ENCODE data around the gene FGF9.
A peak's percentile ranks its signal among the peaks of the same experiment; 100 is the strongest.

FGF9 gene

DNA sequence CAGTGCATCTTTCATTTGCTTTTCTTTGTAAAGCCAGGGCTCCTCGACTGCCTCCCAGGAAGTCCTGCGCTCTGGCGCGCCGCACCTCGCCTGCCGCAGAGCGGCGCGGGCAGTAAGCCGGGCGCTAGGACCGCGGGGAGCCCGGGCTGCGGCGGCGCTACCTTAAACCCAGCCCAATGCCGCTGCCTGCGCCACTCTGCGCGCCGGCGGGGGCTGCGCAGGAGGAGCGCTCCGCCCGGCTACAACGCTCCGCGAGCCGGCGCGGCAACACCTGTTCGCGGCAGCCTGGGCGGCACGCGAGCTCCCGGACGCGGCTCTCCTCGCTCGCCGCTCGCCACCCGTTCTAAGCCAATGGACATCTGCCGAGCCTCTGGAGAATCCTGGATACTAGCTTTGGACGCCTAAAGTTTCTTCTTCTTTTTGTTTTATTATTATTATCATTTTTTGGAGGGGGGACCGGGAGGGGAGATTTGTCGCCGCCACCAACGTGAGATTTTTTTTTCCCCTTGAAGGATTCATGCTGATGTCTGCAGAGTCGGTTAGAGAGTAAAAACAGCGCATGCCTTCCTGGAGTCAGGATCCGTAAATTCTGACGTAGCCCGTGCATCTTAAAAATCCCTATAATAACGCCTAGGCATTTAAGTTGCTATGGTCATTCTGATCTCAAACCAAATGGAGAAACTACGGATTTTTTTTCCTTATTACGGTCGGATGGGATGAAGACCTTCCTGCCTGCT is at the start of gene FGF9:
TSS of gene FGF9 (plus strand) at position 191 of the 737 bp plus-strand sequence. CDS start 840 bp downstream, outside the sequence.
- peak; percentile 53 to 66 for DNase-seq (ENCODE audit: low read depth in 2 of 2)

DNA sequence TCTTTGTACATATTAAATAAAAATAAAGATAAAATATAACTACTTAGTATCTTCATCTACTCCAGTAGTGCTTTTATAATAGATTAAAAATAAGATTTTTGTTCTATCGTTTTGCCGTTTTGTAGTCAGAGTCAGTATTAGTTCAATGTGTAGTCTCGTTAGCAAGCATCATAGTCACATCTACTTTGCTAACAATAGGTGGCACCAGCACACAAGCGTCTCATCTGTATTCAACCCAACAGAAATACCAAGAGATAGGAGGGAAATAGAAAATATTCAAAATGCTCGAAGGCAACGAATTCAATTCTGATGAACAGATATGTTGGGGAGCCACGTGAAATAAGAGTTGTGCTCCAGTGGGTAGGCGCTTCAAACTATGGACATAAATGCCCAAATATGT is 45.5 kb upstream of the FGF9 start:
- no peak for DNase-seq (ENCODE audit: low read depth in 2 of 2)

DNA sequence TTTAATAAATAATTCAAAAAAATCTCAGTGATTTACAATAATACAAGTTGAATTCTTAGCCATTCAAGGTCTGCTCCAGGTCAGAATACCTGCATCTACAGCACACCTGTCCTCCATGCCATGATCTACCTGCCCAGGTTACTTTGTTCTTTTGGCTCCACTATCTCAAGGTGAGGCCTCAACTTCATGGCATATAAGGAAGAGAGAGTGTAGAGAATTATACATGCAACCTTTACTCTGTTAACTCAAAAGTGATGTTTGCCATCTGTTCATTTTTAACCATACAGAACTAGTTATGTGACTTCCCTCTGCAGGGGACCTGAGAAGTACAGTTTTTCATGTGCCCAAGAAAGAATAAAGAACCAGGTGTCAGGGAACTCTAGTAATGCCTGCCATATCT is 38.7 kb upstream of the FGF9 start:
- DNase-seq (ENCODE audit: low read depth in 2 of 2): no peak

DNA sequence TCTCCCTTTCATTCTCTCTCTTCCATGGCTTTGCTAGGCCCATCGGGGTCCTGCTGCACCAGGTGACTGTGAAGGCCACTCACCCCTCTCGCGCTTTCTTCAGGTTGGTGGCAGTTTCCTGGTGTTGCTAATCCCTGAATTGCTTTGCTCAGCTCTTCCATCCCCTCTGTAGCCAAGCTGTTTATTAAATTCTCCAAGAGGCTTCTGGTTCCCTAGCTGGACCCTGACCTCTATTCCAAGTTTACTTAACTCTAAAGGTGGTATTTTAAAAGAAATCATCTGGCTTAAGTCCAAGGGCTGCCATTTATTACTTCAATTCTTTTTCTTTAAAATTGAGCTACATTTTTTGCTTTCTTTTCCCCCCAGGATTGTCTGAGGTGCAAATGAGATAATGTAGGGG is 34.2 kb upstream of the FGF9 start:
- no peak for DNase-seq (ENCODE audit: low read depth in 2 of 2)

DNA sequence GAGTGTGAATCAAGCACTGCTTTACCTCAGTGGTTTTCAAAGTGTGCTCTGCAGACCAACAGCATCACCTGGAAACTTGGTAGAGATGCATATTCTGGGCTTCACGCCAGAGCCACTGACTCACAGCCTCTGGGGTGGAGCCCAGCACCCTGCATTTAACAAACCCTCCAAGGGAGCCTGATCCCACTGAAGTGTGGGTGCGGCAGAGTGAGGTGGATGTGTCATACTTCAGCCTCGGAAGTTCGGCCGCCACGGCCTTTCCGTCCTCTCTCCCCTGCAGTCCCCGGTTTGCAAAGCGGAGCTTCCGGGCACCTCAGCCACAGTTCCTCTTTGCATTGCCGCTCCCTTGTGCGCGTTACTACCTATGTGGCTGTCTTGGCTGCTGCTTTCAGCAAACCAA is 33.6 kb upstream of the FGF9 start:
- no peak for DNase-seq (ENCODE audit: low read depth in 2 of 2)

DNA sequence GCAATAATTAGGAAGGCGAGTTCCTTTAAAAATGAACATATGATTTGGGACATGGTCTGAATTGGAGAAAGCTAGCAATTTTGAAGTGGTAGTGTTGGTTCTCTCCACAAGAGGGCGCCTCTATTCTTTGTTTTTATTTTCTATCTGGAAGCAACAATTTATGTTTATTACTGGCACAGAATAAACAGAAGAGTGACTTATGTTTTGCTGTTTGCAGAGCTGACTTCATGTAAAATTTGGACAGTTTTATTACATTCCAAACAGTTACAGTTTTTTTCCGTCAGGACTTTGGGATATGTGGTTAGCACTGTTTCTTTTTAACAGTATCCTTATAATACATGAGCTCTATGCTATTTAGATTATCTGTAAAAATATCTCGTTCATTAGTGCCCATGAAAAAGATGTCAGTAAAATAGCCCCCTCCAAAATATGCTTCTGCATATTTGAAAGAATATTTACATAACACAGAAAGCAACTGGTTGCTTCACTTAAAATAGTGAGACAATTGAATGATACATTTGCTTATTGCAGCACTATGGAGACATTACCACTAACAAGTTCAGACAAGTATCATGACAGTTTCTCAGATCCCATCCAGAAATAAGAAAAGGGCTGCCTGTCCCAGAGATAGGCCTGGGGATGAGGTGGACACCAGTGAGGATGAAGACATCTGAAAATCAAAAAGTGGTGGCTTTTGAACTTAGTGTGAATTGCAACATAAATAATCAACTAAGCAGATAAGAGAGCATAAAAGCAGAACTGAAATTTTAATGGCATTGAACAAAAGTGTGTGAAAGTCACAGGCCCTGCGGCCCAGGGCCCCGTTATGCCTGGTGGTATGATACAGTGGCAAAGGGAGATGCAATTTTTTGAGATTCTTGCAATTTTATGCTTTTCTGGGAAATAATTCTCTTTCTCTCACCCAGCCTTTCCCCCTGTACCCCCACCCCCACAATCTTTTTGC is 32.3 kb upstream of the FGF9 start:
- DNase-seq (ENCODE audit: low read depth in 2 of 2): peak in 1 of 2 donors; percentile 12

DNA sequence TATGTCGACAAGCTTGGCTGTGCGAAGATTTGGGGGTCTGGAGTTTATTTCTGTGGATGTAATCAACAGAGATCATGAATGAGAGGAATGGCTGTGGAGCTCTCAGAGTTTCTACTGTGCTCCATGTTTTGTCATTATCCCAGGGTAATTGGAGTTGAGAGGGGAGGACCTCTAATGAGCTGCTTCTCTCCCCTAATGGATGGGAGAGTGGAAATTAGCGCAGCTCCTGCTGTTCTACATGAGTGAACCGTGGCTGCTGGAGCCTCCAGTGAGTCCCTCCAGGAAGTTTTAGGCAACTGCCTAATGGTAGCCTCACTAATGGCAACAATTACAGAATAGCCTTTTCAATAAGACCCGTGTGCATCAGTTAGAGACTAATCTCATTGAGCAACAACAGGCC is 31.3 kb upstream of the FGF9 start:
- DNase-seq (ENCODE audit: low read depth in 2 of 2): no peak

DNA sequence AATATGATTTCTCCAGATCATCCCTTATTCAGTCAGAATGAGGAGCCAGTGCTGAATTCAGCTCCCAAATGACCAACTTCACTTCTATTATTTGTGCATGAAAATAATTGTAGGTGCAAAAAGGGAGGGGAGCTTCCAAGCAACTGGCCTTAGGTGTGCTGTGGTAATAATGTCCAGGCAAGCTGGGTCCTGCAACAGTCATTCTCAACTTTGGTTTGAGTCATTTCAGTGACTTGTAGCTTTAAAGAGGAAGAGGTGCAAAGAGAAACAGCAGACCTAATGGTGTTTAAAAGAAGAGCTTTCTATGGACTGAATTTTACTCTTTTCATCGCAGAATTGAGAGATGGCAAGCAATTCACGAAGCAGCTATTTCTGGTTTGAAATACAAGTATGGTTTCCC is 29.2 kb upstream of the FGF9 start:
- DNase-seq (ENCODE audit: low read depth in 2 of 2): no peak

DNA sequence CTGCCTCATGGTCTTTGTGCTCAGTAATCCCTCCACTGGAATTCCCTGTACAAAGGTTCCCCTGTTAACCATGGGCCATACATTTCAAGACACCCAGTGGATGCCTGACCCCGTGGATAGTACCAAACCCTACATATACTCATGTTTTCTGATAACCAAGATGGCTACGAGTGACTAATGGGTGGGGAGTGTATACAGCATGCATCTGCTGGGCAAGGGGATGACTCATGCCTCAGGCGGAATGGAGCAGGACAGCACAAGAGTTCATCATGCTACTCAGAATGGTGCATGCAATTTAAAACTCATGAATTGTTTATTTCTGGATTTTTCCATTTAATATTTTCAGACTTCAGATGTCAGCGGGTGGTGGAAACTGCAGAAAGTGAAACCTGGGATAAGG is 13.3 kb upstream of the FGF9 start:
- DNase-seq (ENCODE audit: low read depth in 2 of 2): no peak

DNA sequence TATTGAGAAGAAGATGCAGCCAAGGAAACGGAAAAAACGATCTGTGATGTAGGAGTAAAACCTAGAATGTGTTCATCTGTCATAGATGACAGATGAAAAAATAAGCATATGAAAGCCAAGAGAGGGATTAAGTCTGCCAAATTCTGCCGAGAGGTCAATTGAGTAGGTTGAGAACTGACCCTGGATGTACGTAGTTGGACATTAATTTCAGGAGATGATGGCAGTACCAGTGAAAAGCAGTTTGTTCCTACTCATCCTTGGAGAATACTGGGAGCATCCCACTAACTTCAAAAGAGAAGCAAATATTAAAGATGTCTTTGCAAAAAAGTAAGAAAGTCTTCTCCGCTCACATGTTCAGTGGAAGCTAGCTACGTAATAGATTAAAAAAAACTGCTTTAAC is 11.8 kb upstream of the FGF9 start:
- no peak for DNase-seq (ENCODE audit: low read depth in 2 of 2)

DNA sequence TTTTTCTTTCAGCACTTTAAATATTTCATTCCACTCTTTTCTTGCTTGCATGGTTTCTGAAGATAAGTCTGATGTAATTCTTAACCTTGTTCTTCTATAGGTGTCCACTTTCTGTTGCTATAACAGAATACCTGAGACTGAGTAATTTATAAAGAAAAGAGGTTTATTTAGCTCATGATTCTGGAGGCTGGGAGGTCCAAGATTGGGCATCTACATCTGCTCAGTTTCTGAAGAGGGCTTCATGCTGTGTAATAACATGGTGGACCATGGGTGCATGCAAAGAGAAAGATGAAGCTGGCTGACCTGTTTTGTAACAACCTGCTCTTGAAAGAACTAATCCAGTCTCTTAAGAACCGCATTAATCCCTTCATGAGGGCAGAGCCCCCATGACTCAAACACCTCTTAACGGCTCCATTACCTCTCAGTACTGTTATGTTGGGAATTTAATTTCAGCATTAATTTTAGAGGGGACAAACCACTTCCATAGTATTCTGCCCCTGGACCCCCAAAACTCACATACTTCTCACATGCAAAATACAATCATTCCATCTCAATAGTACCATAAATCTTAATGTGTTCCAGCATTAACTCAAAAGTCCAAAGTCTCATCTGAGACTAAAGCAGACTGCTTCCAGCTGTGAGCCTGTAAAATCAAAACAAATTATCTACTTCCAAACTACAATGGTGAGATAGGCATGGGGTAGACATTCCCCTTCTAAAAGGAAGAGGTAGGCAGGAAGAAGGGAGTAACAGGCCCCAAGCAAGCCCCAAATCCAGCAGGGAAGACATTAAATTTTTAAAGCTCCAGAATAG is 9.6 kb upstream of the FGF9 start:
- DNase-seq (ENCODE audit: low read depth in 2 of 2): no peak

DNA sequence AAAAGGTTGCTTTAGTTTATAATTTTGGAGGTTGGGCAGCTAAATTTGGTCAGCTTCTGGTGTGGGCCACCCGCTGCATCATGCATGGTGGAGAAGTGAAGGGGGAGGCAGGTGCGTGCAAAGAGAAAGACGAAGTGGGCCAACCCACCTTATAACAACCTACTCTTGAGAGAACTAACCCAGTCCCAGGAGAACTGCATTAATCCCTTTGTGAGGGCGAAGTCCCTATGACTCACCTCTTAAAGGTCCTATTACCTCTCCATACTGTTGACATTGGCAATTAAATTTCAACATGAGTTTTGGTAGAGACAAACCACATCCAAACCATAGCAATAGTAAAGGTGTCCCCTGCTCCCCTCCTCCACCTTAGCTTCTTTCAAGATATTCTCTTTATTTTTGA is 7.7 kb upstream of the FGF9 start:
- DNase-seq (ENCODE audit: low read depth in 2 of 2): no peak

DNA sequence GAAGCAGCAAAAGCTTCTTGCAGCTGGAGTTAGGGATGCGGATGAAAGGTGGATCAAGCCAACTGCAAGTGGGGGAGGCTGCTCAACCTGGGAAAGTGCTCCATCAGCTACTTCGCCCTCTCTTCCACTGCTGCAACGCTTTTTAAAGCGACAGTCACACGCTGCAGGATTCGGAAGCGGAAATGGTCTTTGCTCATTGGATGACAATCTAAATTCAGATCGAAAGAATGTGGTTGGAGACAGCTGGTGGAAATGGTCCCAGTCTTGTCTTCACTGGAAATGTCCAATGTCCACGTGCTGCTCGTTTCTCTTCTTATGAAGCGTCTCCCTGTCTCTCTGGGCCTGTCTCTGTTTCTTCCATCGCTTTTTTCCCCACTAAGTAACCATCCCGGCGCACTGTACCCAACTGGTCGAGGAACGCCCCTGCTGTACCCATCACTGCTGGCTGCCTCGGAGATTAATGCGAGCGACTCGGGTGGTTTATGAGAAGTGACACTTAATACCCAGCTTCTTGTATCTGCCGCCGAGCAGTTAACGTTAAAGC is 2.1 kb upstream of the FGF9 start:
- DNase-seq (ENCODE audit: low read depth in 2 of 2): no peak

DNA sequence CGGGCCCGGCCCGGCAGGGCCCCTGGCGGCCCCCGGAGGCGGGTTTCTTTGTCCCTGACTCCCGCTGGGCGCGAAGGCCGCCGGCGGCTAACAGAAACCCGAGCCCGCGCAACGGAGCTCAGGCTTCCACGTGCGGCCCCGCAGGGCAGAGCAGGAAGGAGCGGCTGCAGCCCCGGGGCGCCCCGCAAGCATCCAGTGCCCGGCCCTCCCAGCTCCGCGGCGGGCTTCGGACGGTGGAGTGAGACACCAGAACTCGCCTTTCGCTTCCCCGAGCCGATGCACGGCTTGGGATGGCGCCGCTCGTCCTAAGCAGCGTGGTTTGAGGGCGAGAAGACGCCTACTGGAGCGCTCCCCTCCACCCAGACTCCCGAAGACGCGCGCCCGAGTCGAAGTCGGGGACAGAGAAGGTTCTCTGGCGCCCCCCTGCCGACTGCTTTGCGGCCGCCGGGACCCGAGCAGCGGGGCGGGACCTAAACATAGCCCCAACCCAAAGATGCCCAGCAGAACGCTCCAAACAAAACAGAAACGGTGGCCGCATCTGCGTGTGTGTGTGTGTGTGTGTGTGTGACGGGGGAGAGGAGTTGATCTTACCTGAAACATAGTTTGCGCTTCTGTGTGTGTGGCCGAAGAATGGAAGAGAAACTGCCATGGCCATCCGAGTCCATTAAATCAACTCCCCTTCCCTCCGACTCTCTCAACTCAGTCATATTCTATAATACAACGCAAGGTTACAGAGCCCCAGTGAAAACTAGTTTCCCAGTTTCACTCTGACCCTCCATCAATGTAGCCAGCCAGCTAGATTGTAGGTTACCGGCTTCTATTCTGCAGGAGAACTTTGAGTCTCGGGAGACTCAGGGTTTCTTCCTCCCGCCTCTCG is 629 bp upstream of the FGF9 start:
- peak in 1 of 2 donors; percentile 35 for DNase-seq (ENCODE audit: low read depth in 2 of 2)

DNA sequence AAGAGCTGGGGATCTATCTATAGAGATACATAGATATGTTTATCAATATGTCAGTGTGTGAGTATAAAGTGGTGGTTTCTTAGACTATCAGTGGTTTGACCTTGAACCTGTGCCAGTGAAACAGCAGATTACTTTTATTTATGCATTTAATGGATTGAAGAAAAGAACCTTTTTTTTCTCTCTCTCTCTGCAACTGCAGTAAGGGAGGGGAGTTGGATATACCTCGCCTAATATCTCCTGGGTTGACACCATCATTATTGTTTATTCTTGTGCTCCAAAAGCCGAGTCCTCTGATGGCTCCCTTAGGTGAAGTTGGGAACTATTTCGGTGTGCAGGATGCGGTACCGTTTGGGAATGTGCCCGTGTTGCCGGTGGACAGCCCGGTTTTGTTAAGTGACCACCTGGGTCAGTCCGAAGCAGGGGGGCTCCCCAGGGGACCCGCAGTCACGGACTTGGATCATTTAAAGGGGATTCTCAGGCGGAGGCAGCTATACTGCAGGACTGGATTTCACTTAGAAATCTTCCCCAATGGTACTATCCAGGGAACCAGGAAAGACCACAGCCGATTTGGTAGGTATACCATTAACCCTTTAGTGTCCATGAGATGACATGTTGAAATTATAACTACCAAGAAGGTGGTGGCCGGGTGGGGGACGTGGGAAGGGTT is 880 bp downstream of the FGF9 start:
- DNase-seq (ENCODE audit: low read depth in 2 of 2): no peak

DNA sequence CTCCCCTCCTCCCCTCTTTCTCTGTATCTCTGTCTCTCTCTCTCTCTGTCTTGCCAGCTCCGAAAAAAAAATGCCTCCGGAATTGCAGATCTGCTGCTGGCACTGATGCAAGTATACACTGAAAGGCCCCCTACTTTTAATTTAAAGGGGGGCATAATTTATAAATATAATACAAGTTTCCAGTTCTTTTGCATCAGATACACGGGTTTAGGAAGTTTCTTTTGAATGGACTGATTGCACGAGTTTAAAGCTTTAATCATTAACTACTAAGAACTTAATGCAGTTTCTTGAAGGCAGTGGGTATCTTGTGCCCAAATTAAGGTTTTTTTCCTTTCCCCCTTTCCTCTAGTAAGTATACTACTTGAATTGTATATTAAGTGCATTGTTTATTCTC is 1.4 kb downstream of the FGF9 start:
- DNase-seq (ENCODE audit: low read depth in 2 of 2): no peak

DNA sequence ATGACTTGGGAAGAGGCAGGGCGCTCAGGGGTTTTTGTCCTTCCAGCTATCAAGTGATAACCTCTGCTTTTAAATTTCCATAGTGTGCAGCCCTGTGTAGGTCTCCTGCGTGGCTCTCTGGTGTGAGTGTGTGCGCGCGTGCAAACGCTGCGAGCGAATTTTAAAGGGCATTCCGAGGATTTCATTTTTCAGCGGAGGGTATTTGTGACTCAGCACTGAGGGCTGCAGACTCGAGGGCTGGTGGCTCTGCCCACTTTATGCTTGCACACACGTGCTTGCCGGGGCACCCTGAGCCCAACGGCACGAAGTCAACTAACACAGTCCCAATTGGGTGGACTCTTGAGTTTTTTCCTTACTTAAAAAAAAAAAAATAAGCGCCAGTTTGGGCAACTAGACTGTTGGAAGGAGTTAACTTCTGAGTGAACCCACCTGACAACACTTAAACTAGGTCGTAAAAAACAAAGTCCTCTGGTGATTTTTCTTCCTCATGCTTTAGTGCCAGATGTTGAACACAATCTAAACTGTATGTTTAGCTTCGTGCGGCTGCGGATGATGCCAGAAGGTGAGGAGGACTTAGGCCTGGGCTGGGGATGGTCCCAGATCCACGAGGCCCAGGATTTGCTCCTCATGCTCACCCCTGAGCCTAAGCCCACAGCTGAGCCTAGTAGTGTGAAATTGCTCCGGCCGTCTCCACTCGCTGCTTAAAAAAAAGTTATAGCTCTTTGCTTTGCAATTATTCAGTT is 2.1 kb downstream of the FGF9 start:
- no peak for DNase-seq (ENCODE audit: low read depth in 2 of 2)

DNA sequence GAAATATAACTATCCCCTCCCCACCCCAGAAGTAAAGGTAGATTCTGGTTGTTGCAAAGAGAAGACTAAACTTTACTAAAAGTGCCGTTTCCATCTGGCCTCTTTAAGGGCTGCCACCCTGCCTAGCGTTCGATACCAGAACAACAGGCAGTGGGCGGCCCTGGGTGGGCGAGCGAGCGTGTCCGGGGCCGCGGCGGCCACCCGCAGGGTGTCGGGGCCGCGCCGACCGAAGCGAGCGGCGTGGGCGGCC is 2.6 kb downstream of the FGF9 start:
- no peak for DNase-seq (ENCODE audit: low read depth in 2 of 2)

DNA sequence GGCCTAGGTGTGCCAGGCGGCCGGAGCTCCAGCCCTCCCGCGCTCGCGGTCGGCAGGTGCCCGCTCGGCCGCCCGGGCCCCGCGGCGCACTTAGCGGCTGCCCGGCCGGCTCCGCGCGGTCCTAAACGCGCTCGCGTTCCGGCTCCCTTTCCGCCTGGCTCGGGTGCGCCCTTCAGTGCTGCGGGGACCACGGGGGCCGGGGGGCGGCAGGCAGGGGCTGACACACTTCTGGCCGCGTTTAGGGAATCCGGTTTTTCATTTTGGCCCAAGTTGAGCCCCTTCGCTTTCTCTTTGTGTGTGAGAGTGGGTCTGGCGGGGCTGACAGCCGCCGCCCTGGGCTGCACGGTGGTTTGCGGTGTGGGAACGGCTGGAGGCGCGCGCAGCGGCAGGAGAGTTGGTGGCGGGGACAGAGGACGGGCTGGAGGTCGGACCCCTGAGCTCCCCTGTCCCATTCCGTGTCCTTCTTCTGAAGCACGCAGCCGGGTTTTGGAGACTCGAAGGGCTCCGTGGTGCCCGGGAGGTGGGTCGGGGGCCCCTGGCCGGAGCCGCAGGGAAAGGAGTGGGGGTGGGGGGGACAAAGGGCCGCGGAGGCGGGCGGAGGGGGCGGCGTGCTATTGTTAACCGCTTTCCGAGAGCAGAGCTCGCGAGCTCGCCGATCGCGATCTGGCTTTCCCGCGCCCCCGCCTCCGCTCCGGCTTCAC is 3.1 kb downstream of the FGF9 start:
- no peak for DNase-seq (ENCODE audit: low read depth in 2 of 2)

Data from stimulated activated CD8-positive, alpha-beta memory T cell treated with anti-CD3 and anti-CD28 coated beads, Interleukin-7, amount 100 ng/mL, for 1 hour (primary cell).